ENCODE data around the gene AMPD3.

- TF ChIP-seq POLR2AphosphoS5 (IDR thresholded peaks at IDR 0.05) (no peak), CTCF (IDR thresholded peaks at IDR 0.05) (no peak)
Observed at GRCh38 chr11:10505278-10506007, 50.4 kb downstream of the AMPD3 start.
